OCI-LY7 (cell line): Measurements from ENCODE around the gene PLA2R1. TPM values are rescaled to one million over a fixed set of nuclear protein-coding genes. Genes with fewer than 3 reads are reported as not detected.

ENCODE experiments used
- BruUV-seq: library from RNA; stranded (reverse); fragments of 400-500 nt; replicated peaks from 2 replicates; lab custom pipeline; 2021; lab: Mats Ljungman, UMichigan
- CTCF ChIA-PET: fragments of 300-600 bp; sonication (Branson Sonifier 250); formaldehyde crosslinking; loops from one replicate; lab custom pipeline; 2022; ENCODE audit warnings: antibody characterized with exemption; ENCODE audit not compliant: unreplicated experiment; lab: Charles Lee
- POLR2A ChIA-PET: fragments of 300-600 bp; sonication (Branson Sonifier 250); formaldehyde crosslinking; loops from one replicate; lab custom pipeline; 2022; ENCODE audit warnings: antibody characterized with exemption; lab: Charles Lee
- DNase-seq: peaks from one replicate; pipeline ENCODE4 v3.0.0-alpha.2; 2015; ENCODE audit warnings: low spot score
- H2AFZ ChIP-seq: fragments of 200-600 bp; sonication (generic), shearing (Covaris generic); 2 replicates; pipeline ENCODE4 v1.6.1; 2014; ENCODE audit warnings: mild to moderate bottlenecking, antibody characterized with exemption, low read length, moderate library complexity
- H3K27ac ChIP-seq: fragments of 200-600 bp; sonication (generic); 2 replicates; pipeline ENCODE4 v1.5.1; 2014; ENCODE audit warnings: mixed run types, low read depth, mild to moderate bottlenecking, moderate library complexity, low read length, inconsistent platforms; ENCODE audit not compliant: poor library complexity, severe bottlenecking
- H3K36me3 ChIP-seq: fragments of 200-600 bp; sonication (generic); 2 replicates; pipeline ENCODE4 v1.6.1; 2014; ENCODE audit warnings: mild to moderate bottlenecking, antibody characterized with exemption, low read length, moderate library complexity, mixed read lengths; ENCODE audit not compliant: insufficient read depth
- H3K4me1 ChIP-seq: fragments of 200-600 bp; sonication (generic); 2 replicates; pipeline ENCODE4 v1.5.1; 2014; ENCODE audit warnings: mild to moderate bottlenecking, low read length; ENCODE audit not compliant: insufficient read depth, poor library complexity, severe bottlenecking
- H3K4me2 ChIP-seq: fragments of 200-600 bp; sonication (generic); 2 replicates; pipeline ENCODE4 v1.6.1; 2014; ENCODE audit warnings: mild to moderate bottlenecking, low read length
- H3K4me3 ChIP-seq: fragments of 200-600 bp; sonication (generic); 2 replicates; pipeline ENCODE4 v1.5.1; 2014; ENCODE audit warnings: mild to moderate bottlenecking, low read depth, low read length; ENCODE audit not compliant: poor library complexity, severe bottlenecking
- H3K79me2 ChIP-seq: fragments of 200-600 bp; sonication (generic); 2 replicates; pipeline ENCODE4 v1.6.1; 2016; ENCODE audit warnings: low read depth, mild to moderate bottlenecking, low read length, moderate library complexity, mixed read lengths; ENCODE audit not compliant: insufficient read depth
- H3K9me2 ChIP-seq: fragments of 200-600 bp; sonication (generic); 2 replicates; pipeline ENCODE4 v1.6.1; 2016; ENCODE audit warnings: mild to moderate bottlenecking, low read length, mixed read lengths; ENCODE audit not compliant: insufficient read depth
- H3K9me3 ChIP-seq: fragments of 200-600 bp; sonication (generic); 2 replicates; pipeline ENCODE4 v1.6.1; 2014; ENCODE audit warnings: mild to moderate bottlenecking, mixed run types, low read length, mixed read lengths
- H4K20me1 ChIP-seq: fragments of 200-600 bp; sonication (generic); 2 replicates; pipeline ENCODE4 v1.6.1; 2014; ENCODE audit warnings: mild to moderate bottlenecking, antibody characterized with exemption, low read length, moderate library complexity, mixed read lengths; ENCODE audit not compliant: insufficient read depth
- CTCF ChIP-seq: fragments of 200-600 bp; sonication (generic); conservative IDR thresholded peaks from 2 replicates; pipeline ENCODE4 v1.5.1; 2014; ENCODE audit warnings: mild to moderate bottlenecking, antibody characterized with exemption, low read length, moderate library complexity, mixed read lengths
- EZH2phosphoT487 ChIP-seq: fragments of 200-600 bp; sonication (generic); IDR thresholded peaks from 2 replicates; pipeline ENCODE4 v1.6.1; 2018; ENCODE audit warnings: low read depth, borderline replicate concordance, mild to moderate bottlenecking, mixed run types, antibody characterized with exemption, low read length, moderate library complexity, mixed read lengths
- intact Hi-C: fragments of 100-400 bp; cut with micrococcal nuclease; formaldehyde crosslinking; loops from one replicate; pipeline ENCODE4 v1.10.0; 2022; ENCODE audit not compliant: unreplicated experiment
- total RNA-seq, 2 experiments: library from RNA; depleted of rRNA in 1 of 2; stranded (reverse); fragments of >200 nt in 1 of 2; shearing (Covaris generic) in 1 of 2; gene quantifications; 2 replicates each; pipeline ENCODE4 v1.2.3, GENCODE V29; 2014 to 2022

Gene PLA2R1
- total RNA-seq, 2 experiments from 2014 or later = not detected

GRCh38 chr2:159933727-159934049 is 128.7 kb downstream of the PLA2R1 start:
- no peaks in the 10 kb centered on the region for H4K20me1 ChIP-seq
- H3K9me2 ChIP-seq = no peaks in the 10 kb centered on the region
- intact Hi-C loops = no loop called here
- ChIA-PET POLR2A (no interaction called here), CTCF (no interaction called here)
- peaks cover 21% of the 10 kb centered on the region for H3K4me1 ChIP-seq
- no peaks in the 10 kb centered on the region for H3K36me3 ChIP-seq
- H3K4me3 ChIP-seq = peak overlapping the region; percentile 35
- peak overlapping the region; percentile 62 for H2AFZ ChIP-seq
- peak overlapping the region; percentile 66 for H3K4me2 ChIP-seq
- peak; percentile 57 for DNase-seq
- no peaks in the 10 kb centered on the region for H3K79me2 ChIP-seq
- no peak for TF ChIP-seq EZH2phosphoT487
- no peak for TF ChIP-seq CTCF
- H3K27ac ChIP-seq = peak overlapping the region; percentile 19
- H3K9me3 ChIP-seq = peaks cover 6% of the 10 kb centered on the region; the same call in 1 of the 2 replicates
- no TSS peak for BruUV-seq

- H3K4me3 ChIP-seq = peak overlapping the region; percentile 35
- peak overlapping the region; percentile 66 for H3K4me2 ChIP-seq
- no peaks in the 10 kb centered on the region for H4K20me1 ChIP-seq
- H3K9me3 ChIP-seq = peaks cover 6% of the 10 kb centered on the region; the same call in 1 of the 2 replicates
- CTCF ChIA-PET = no interaction called here
- H3K4me1 ChIP-seq = peaks cover 21% of the 10 kb centered on the region
- peak overlapping the region; percentile 62 for H2AFZ ChIP-seq
- TF ChIP-seq CTCF = no peak
- TF ChIP-seq EZH2phosphoT487 = no peak
- no TSS peak for BruUV-seq
- intact Hi-C loops = no loop called here
- H3K79me2 ChIP-seq = no peaks in the 10 kb centered on the region
- no peaks in the 10 kb centered on the region for H3K36me3 ChIP-seq
- POLR2A ChIA-PET = interaction anchor here (1.1 kb wide), 1 partner anchor 221 kb away, joined by 5 read pairs; the partner anchor contains the start of gene MARCHF7
- no peak for DNase-seq
- no peaks in the 10 kb centered on the region for H3K9me2 ChIP-seq
- H3K27ac ChIP-seq = peak overlapping the region; percentile 19
Observed at GRCh38 chr2:159933040-159933726, 129.2 kb downstream of the PLA2R1 start.

- no peak overlapping the region for H2AFZ ChIP-seq
- POLR2A ChIA-PET = interaction anchor here (0.5 kb wide), 1 partner anchor 875 kb away, joined by 3 read pairs; no protein-coding TSS in a partner anchor
- intact Hi-C loops = no loop called here
- no peaks in the 10 kb centered on the region for H3K9me3 ChIP-seq
- no peak for DNase-seq
- no peaks in the 10 kb centered on the region for H3K36me3 ChIP-seq
- TF ChIP-seq EZH2phosphoT487 (no peak), CTCF (no peak)
- H3K4me3 ChIP-seq = no peak overlapping the region
- no peaks in the 10 kb centered on the region for H4K20me1 ChIP-seq
- H3K27ac ChIP-seq = no peak overlapping the region
- CTCF ChIA-PET = no interaction called here
- no peaks in the 10 kb centered on the region for H3K4me1 ChIP-seq
- no peaks in the 10 kb centered on the region for H3K79me2 ChIP-seq
- no peak overlapping the region for H3K4me2 ChIP-seq
- no TSS peak for BruUV-seq
- H3K9me2 ChIP-seq = no peaks in the 10 kb centered on the region
Observed at GRCh38 chr2:159926695-159927094, 135.7 kb downstream of the PLA2R1 start.
